CD4-positive, alpha-beta T cell treated with Interleukin-17A for 1 hour (primary cell): ENCODE results near the gene KIAA1328.
A peak's percentile ranks its signal among the peaks of the same experiment; 100 is the strongest.
"Not testable (repeated sequence)": the region's sequence is repeated elsewhere in the genome, so short reads cannot be mapped to it uniquely, and the experiment has no call there.

Experiments
- DNase-seq: peaks from one replicate; pipeline ENCODE4 v3.0.0-alpha.2; 2020

The KIAA1328 gene

DNA sequence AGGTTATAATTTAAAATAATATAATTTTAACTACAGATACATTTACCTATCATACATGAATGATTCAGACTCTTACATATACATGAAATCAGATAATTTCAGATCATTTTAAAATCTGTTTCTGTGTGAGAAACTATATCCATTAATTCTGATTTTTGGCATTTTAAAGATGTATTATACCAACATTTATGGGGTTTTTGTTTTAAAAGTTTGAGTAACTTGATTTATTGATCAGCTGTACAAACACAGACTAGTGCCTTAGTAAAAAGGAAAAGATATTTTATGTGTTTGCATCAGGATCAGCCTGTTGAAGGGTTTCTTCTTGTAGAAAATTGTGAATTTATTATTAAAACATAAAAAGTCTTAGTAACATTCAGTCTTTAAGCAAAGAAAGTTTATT is 59.9 kb downstream of the KIAA1328 start:
- no peak for DNase-seq

- no peak for DNase-seq
These were observed 60.4 kb downstream of the KIAA1328 start for GRCh38 chr18:36889321-36889720.

- no peak for DNase-seq
These were observed 60.8 kb downstream of the KIAA1328 start for GRCh38 chr18:36889742-36890141.

GRCh38 chr18:36890598-36890997 is 61.7 kb downstream of the KIAA1328 start:
- DNase-seq = no peak

DNA sequence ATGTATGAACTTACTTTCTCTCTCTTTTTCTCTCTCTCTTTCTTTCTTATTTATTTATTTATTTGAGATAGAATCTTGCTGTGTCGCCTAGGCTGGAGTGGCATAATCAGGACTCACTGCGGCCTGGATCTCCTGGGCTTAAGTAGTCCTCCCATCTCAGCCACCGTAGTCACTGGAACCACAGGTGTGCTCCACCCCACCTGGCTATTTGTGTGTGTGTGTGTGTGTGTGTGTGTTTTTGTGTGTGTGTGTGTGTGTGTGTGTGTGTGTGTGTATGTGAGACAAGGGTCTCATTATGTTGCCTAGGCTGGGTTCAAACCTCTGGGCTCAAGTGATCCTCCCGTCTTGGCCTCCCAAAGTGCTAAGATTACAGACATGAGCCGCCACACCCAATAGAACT is 64.3 kb downstream of the KIAA1328 start:
- DNase-seq = no peak

DNA sequence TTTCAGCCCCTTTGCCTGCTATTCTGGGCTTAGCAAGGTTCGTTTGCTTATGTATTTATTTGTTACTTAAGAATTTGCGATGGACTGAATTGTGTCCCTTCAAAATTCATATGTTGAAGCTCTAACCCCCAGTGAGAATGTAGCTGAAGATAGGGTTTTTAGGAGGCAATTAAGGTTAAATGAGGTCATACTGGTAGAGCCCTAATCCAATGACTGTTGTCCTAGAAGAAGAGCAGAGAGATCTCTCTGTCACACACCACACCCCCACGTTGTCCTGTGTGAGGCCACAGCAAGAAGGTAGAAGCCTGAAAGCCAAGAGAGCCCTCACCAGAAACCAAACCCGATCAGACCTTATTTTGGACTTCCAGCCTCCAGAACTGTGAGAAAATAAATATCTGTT is 66.7 kb downstream of the KIAA1328 start:
- no peak for DNase-seq

DNA sequence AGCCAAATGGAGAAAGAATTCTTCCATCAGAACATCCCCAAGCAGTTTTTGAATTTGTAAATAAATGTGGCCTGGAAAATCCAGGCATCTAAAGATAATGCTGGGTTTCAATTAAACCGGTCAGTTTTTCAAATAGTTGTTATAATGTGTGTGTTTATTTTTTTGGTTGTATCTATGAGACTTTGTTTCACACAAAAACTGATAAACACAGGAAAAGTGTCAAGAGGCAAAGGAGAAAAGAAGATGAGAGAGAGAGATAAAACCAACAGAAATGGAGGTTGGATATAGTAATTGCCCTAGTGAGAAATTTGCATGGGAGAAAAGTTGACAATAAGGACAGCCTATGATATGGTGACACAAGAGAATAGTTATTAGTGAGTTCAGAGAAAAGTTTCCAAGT is 68.3 kb downstream of the KIAA1328 start:
- DNase-seq = no peak

- DNase-seq = peak; percentile 16
These were observed 70.4 kb downstream of the KIAA1328 start for GRCh38 chr18:36899289-36899688.

- DNase-seq = no peak
These were observed 71.5 kb downstream of the KIAA1328 start for GRCh38 chr18:36900466-36900865.

GRCh38 chr18:36901277-36901701 is 72.4 kb downstream of the KIAA1328 start:
- no peak for DNase-seq

- DNase-seq = no peak
These were observed 74.4 kb downstream of the KIAA1328 start for GRCh38 chr18:36903215-36903928.

GRCh38 chr18:36905571-36905970 is 76.6 kb downstream of the KIAA1328 start:
- DNase-seq = no peak

DNA sequence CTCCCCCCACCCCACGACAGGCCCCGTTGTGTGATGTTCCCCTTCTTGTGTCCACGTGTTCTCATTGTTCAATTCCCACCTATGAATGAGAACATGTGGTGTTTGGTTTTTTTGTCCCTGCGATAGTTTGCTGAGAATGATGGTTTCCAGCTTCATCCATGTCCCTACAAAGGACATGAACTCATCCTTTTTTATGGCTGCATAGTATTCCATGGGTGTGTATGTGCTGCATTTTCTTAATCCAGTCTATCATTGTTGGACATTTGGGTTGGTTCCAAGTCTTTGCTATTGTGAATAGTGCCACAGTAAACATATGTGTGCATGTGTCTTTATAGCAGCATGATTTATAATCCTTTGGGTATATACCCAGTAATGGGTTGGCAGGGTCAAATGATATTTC is 80.4 kb downstream of the KIAA1328 start:
- DNase-seq = not testable (repeated sequence)

- DNase-seq = no peak
These were observed 84.0 kb downstream of the KIAA1328 start for GRCh38 chr18:36912887-36913286.

DNA sequence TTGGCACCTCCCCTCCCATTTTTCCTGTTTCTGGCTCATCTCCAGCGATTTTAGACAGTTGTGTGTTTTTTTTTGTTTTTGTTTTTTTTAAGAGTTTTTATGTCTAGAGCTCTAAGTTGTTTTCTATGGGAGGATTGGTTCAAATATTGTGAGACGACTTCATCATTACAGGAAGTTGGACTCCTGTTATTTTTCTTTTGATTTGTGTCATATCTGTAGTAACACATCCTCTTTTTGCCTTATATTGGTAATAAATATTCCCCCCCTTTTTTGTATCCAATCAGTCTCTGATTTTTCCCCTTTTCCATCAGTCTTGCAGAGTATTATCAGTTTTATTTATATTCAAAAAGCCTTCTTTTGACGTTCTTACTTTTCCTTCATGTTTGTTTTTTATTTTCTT is 89.0 kb downstream of the KIAA1328 start:
- no peak for DNase-seq

- DNase-seq = no peak
These were observed 100.7 kb downstream of the KIAA1328 start for GRCh38 chr18:36929601-36930000.

- DNase-seq = no peak
These were observed 102.2 kb downstream of the KIAA1328 start for GRCh38 chr18:36931106-36931505.

DNA sequence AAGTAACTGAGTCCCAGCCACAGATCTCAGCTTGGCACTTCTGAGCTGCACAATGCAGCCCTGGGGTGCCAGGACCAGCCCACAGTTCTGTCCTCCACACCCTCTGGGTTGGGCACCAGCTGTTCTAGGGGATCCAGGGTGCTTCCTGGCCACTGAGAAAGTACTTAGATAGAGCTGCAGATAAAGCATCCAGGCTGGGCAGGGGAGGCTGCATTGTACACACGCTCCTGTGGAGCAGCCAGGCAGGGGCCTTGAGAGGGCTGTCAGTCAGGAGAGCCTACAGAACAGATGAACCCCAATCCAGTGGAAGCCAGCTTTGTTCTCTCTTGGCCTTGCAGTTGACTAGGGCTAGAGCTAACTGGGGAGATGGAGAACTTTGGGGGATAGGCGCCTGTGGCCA is 104.6 kb downstream of the KIAA1328 start:
- DNase-seq = no peak

- DNase-seq = no peak
These were observed 106.0 kb downstream of the KIAA1328 start for GRCh38 chr18:36934884-36935283.

DNA sequence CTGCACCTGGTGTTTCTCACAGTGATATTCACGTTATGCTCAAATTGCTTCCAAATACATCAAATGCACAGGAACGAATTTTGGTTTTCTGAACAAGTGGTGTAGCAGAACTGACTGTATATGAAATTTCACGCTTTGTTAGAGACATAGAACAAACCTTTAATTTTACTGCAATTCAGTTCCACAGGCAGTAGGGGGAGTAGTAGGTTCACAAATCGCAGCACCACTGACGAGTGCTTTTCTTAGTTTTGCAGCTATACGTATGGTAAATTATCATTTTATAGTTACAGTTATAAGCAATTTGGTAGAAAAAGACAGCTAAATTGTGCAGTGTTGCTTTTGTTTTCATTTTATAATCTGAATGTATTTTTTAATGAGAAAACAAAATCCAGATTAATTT is 113.3 kb downstream of the KIAA1328 start:
- peak; percentile 14 for DNase-seq

- DNase-seq = no peak
These were observed 119.0 kb downstream of the KIAA1328 start for GRCh38 chr18:36947820-36948348.

DNA sequence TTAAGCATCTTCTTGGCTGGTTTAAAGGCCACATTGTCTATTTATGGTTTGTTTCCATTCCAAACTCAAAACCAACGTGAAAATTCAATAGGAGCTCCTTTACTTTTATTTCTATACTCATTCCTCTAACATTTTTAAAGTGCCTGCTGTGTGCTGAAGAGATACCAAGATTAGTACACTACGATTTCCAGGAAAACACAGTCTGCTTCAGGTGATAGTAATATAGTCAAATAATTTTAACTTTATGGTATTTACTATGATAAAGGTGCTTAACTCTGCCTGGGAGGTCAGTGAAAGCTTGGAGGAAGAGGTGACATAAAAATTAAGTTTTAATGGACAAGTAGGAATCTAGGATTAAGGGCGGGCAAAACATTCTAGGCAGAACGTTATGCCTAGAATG is 121.4 kb downstream of the KIAA1328 start:
- no peak for DNase-seq

- no peak for DNase-seq
These were observed 122.0 kb downstream of the KIAA1328 start for GRCh38 chr18:36950960-36951359.

- no peak for DNase-seq
These were observed 124.1 kb downstream of the KIAA1328 start for GRCh38 chr18:36953047-36953446.

- DNase-seq = no peak
These were observed 131.1 kb downstream of the KIAA1328 start for GRCh38 chr18:36960038-36960437.
